BLaER1 (cell line): ENCODE data around the gene PDXDC1.
"Not testable (repeated sequence)": the region's sequence is repeated elsewhere in the genome, so short reads cannot be mapped to it uniquely, and the experiment has no call there.

ENCODE experiments used
- H3K27ac ChIP-seq: shearing (Covaris generic); formaldehyde crosslinking; 2 replicates; pipeline ENCODE4 v1.8.1; 2022
- H3K27me3 ChIP-seq: shearing (Covaris generic); formaldehyde crosslinking; 2 replicates; pipeline ENCODE4 v1.8.1; 2022
- H3K36me3 ChIP-seq: shearing (Covaris generic); formaldehyde crosslinking; 2 replicates; pipeline ENCODE4 v1.8.1; 2022
- H3K4me1 ChIP-seq: shearing (Covaris generic); formaldehyde crosslinking; 2 replicates; pipeline ENCODE4 v1.8.1; 2022
- H3K4me2 ChIP-seq: shearing (Covaris generic); formaldehyde crosslinking; 2 replicates; pipeline ENCODE4 v1.8.1; 2022
- H3K4me3 ChIP-seq: shearing (Covaris generic); formaldehyde crosslinking; 2 replicates; pipeline ENCODE4 v1.8.1; 2022
- H3K9ac ChIP-seq: shearing (Covaris generic); formaldehyde crosslinking; 2 replicates; pipeline ENCODE4 v1.8.1; 2022
- H3K9me3 ChIP-seq: shearing (Covaris generic); formaldehyde crosslinking; 2 replicates; pipeline ENCODE4 v1.8.1; 2022
- H4K20me1 ChIP-seq: shearing (Covaris generic); formaldehyde crosslinking; 2 replicates; pipeline ENCODE4 v1.8.1; 2022

Gene PDXDC1, protein sequence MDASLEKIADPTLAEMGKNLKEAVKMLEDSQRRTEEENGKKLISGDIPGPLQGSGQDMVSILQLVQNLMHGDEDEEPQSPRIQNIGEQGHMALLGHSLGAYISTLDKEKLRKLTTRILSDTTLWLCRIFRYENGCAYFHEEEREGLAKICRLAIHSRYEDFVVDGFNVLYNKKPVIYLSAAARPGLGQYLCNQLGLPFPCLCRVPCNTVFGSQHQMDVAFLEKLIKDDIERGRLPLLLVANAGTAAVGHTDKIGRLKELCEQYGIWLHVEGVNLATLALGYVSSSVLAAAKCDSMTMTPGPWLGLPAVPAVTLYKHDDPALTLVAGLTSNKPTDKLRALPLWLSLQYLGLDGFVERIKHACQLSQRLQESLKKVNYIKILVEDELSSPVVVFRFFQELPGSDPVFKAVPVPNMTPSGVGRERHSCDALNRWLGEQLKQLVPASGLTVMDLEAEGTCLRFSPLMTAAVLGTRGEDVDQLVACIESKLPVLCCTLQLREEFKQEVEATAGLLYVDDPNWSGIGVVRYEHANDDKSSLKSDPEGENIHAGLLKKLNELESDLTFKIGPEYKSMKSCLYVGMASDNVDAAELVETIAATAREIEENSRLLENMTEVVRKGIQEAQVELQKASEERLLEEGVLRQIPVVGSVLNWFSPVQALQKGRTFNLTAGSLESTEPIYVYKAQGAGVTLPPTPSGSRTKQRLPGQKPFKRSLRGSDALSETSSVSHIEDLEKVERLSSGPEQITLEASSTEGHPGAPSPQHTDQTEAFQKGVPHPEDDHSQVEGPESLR

DNA sequence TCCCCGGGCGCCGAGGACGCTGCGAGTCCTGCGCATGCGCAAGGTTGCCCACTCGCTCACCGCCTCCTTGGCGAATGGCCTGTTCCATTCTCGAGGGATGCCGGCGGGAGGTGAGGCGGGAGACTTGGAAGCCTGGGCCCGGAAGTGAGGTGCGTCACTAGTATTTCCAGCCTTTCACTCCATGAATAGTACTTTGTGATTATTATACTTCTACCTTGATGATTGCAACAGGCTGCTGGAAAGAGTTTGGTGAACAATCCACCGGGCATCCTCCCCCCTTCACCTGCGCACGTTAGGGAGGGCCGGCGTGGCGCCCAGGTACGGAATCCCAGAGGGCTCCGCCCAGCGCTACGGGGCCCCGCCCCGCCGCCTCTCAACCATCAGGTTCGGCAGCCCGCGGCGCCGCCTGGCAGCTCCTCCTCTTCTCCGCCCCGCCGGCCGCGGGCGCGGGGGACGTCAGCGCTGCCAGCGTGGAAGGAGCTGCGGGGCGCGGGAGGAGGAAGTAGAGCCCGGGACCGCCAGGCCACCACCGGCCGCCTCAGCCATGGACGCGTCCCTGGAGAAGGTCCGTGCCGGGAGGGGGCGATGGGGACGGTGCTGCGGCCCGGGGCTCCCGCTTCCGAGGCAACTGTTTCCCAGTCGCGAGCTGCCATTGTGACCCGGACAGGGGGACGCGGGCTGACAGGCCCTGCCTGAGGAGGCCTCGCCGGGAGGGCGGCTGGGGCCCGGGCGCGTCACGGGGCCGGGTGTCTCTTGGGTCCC, at the start of gene PDXDC1:
PDXDC1 (plus strand) TSS at position 371 of the 762 bp plus-strand sequence; CDS start at position 545, 174 bp downstream.
- Histone ChIP-seq H4K20me1 (peaks cover 49% of the 10 kb centered on the region), H3K4me2 (peak within 1 kb of the TSS; percentile 100), H3K4me3 (peak within 1 kb of the TSS; percentile 90), H3K9ac (peak within 1 kb of the TSS; percentile 96), H3K4me1 (peaks cover 31% of the 10 kb centered on the region), H3K27ac (peak within 1 kb of the TSS; percentile 93)
- H3K27me3 ChIP-seq, H3K9me3 ChIP-seq, H3K36me3 ChIP-seq: not testable (repeated sequence)

DNA sequence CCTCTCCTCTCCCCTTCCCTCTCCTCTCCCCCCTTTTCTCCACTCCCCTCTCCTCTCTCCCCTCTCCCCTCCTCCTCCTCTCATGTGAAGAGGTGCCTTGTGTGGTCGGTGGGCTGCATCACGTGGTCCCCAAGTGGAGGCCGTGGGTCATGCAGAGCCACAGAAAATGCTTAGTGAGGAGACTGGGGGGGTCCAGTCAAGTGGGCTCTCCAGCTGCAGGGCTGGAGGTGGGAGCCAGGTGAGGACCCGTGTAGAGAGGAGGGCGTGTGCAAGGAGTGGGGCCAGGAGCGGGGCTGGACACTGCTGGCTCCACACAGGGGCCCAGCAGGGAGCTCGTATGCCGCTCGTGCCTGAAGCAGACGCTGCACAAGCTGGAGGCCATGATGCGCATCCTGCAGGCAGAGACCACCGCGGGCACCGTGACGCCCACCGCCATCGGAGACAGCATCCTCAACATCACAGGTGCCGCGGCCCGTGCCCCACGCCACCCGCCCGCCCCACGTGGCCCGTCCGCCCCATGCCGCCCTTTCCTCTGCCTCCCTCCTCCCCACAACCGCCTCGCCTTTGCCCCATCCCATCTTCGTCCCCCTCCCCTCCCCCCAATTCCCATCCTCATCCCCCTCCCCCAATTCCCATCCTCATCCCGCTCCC, 46.6 kb upstream of the PDXDC1 start:
- not testable (repeated sequence) for H3K4me1 ChIP-seq, H3K27me3 ChIP-seq, H3K4me2 ChIP-seq, H3K4me3 ChIP-seq, H3K9me3 ChIP-seq, H4K20me1 ChIP-seq, H3K9ac ChIP-seq, H3K36me3 ChIP-seq, H3K27ac ChIP-seq

DNA sequence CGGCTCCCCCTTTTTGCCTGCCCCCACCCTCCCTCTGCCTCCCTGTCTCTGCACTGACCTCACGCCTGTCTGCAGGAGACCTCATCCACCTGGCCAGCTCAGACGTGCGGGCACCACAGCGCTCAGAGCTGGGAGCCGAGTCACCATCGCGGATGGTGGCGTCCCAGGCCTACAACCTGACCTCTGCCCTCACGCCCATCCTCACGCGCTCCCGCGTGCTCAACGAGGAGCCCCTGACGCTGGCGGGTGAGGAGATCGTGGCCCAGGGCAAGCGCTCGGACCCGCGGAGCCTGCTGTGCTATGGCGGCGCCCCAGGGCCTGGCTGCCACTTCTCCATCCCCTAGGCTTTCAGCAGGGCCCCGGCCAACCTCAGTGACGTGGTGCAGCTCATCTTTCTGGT, 45.6 kb upstream of the PDXDC1 start:
- not testable (repeated sequence) for H3K9ac ChIP-seq, H4K20me1 ChIP-seq, H3K4me2 ChIP-seq, H3K27me3 ChIP-seq, H3K4me3 ChIP-seq, H3K9me3 ChIP-seq, H3K4me1 ChIP-seq, H3K36me3 ChIP-seq, H3K27ac ChIP-seq

DNA sequence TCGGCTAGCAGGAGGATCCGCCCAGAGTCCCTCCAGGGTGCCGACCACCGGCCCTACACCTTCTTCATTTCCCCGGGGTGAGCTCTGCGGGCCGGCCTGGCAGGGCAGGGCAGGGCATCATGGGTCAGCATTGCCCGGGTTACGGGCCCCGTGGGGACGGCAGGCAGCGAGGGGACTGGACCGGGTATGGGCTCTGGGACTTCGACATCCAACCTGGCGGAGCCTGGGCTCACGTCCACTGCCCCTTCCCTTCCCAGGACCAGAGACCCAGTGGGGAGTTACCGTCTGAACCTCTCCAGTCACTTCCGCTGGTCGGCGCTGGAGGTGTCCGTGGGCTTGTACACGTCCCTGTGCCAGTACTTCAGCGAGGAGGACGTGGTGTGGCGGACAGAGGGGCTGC, 44.6 kb upstream of the PDXDC1 start:
- not testable (repeated sequence) for H3K27ac ChIP-seq, H3K4me2 ChIP-seq, H3K4me1 ChIP-seq, H3K36me3 ChIP-seq, H3K27me3 ChIP-seq, H3K4me3 ChIP-seq, H3K9ac ChIP-seq, H3K9me3 ChIP-seq, H4K20me1 ChIP-seq

DNA sequence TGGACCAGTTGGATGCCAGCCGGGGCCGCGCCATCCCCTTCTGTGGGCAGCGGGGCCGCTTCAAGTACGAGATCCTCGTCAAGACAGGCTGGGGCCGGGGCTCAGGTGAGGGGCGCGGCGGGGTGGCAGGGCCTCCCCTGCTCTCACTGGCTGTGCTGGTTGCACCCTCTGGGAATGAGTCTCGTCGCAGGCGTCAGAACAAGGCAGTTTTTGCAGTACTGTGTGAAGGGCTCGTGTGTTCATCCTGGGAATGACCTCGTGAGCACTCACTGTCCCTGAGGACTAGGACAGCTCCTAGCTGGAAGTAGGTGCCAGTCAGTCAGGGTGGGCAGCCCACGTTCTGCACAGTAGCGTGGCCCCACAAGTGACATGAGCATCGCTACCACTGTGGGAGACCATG, 43.9 kb upstream of the PDXDC1 start:
- H3K9ac ChIP-seq, H3K27ac ChIP-seq, H3K36me3 ChIP-seq, H3K9me3 ChIP-seq, H3K4me1 ChIP-seq, H3K4me3 ChIP-seq, H3K4me2 ChIP-seq, H4K20me1 ChIP-seq, H3K27me3 ChIP-seq: not testable (repeated sequence)

DNA sequence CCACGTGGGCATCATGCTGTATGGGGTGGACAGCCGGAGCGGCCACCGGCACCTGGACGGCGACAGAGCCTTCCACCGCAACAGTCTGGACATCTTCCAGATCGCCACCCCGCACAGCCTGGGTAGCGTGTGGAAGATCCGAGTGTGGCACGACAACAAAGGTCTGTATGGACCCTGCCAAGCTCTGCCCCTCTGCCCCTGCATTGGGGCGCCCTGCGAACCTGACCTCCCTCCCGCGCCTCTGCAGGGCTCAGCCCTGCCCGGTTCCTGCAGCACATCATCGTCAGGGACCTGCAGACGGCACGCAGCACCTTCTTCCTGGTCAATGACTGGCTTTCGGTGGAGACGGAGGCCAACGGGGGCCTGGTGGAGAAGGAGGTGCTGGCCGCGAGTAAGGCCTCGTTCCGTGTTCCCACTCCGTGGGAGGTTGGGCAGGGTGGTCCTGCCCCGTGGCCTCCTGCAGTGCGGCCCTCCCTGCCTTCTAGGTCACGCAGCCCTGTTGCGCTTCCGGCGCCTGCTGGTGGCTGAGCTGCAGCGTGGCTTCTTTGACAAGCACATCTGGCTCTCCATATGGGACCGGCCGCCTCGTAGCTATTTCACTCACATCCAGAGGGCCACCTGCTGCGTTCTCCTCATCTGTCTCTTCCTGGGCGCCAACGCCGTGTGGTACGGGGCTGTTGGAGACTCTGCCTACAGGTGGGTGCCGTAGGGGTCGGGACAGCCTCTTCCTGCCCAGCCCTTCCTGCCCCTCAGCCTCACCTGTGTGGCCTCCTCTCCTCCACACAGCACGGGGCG, 42.0 kb upstream of the PDXDC1 start:
- not testable (repeated sequence) for H3K27me3 ChIP-seq, H3K9ac ChIP-seq, H3K36me3 ChIP-seq, H4K20me1 ChIP-seq, H3K4me1 ChIP-seq, H3K4me2 ChIP-seq, H3K4me3 ChIP-seq, H3K27ac ChIP-seq, H3K9me3 ChIP-seq

DNA sequence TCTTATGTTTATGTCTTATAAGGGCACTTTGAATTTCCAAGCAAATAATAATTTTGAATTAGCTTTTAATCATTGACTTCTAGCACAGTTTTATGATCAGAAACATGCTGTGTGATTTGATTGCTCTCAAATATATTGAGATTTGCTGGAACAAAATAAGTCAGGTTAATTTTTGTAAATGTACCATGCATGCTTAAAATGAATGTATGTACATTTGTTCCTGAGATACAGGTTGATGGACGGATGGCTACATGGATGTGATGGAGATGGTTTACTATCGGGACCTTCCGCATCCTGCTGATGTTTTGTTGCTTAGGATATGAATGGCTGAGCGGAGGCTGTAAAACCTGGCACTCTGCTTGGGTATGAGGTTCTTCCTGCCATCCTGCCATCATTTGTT, 37.7 kb upstream of the PDXDC1 start, which contains the start of gene NPIPA1:
NPIPA1 (plus strand) TSS at position 301 of the 400 bp plus-strand sequence; CDS start at position 301, 0 bp downstream.
- H3K27me3 ChIP-seq, H3K4me1 ChIP-seq, H3K27ac ChIP-seq, H3K4me2 ChIP-seq, H3K9me3 ChIP-seq, H4K20me1 ChIP-seq, H3K4me3 ChIP-seq, H3K36me3 ChIP-seq, H3K9ac ChIP-seq: not testable (repeated sequence)

DNA sequence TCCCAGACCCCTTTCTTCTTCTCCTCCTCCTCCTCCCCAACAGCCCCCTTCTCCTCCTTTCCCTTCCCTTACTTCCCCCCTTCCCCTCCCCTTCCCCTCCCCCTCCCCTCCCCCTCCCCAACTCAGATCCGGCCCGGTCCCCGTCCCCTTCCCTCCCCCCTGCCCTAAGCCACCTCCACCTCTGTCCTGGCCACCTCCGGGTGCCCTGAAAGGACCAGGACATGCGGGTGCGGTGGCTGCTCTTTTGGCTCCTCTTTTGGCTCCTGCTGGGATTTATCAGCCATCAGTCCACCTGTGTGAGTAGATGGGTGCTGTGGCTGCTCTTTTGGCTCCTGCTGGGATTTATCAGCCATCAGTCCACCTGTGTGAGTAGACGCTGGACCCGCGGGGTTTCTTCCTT, 36.8 kb upstream of the PDXDC1 start:
- not testable (repeated sequence) for H4K20me1 ChIP-seq, H3K9ac ChIP-seq, H3K36me3 ChIP-seq, H3K4me1 ChIP-seq, H3K9me3 ChIP-seq, H3K27ac ChIP-seq, H3K27me3 ChIP-seq, H3K4me3 ChIP-seq, H3K4me2 ChIP-seq

DNA sequence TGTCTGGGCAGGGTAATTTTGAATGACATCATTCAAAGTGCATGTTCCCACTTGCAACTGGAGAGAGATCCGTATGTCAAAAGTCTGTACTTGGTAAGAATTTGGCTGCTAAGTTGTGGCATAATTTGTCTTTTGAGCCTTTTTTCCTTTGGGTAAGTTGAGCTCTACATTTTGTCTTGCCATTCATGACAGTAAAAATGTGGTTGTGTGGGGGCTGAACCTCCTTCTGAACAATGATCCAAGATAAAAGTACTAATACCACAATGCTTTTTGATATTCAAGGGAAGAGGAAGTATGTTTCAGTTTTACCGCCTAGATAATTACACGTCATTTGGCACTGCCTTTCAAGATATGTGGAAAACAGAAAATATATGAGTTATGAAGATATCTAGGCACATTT, 32.1 kb upstream of the PDXDC1 start:
- not testable (repeated sequence) for H3K4me2 ChIP-seq, H3K9me3 ChIP-seq, H3K27ac ChIP-seq, H3K36me3 ChIP-seq, H3K9ac ChIP-seq, H3K4me1 ChIP-seq, H3K27me3 ChIP-seq, H3K4me3 ChIP-seq, H4K20me1 ChIP-seq
